HepG2 (cell line): ENCODE results near the gene RPS6KA2. TPM values are rescaled to one million over a fixed set of nuclear protein-coding genes. Genes with fewer than 3 reads are reported as not detected.

Source experiments
- BHLHE40 ChIP-seq: IDR thresholded peaks from 2 replicates; pipeline ENCODE4 v1.6.1; 2011; ENCODE audit warnings: low read length, improper control_type of control experiment
- GRHL1 ChIP-seq: sonication (generic); formaldehyde crosslinking; conservative IDR thresholded peaks from 2 replicates; pipeline ENCODE4 v1.8.0; 2022; ENCODE audit warnings: missing genetic modification reagents
- KMT2B ChIP-seq: IDR thresholded peaks from 2 replicates; pipeline ENCODE4 v1.6.1; 2016; ENCODE audit warnings: missing genetic modification reagents, missing compliant biosample characterization
- MAFK ChIP-seq, 2 experiments: IDR thresholded peaks in 1 of 2; conservative IDR thresholded peaks in 1 of 2; 2 replicates each; pipeline ENCODE4 v1.6.1; 2011; ENCODE audit warnings: improper control_type of control experiment in 2 of 2, low read length in 2 of 2
- TOE1 ChIP-seq: sonication (generic); formaldehyde crosslinking; IDR thresholded peaks from 2 replicates; pipeline ENCODE4 v1.4.0; 2020; ENCODE audit warnings: mild to moderate bottlenecking, missing genetic modification reagents
- ZHX1 ChIP-seq: sonication (generic); formaldehyde crosslinking; IDR thresholded peaks from 2 replicates; pipeline ENCODE4 v1.8.1; 2022; ENCODE audit warnings: low read depth, mild to moderate bottlenecking, missing genetic modification reagents
- polyA plus RNA-seq, 8 experiments: library from polyadenylated mRNA; depleted of rRNA in 3 of 8; stranded (reverse) in 7 of 8; unstranded in 1 of 8; fragments of >200 nt; fragmentation: Illumina TruSeq in 4 of 8; extraction: Trizol in 4 of 8; gene quantifications; 2 replicates each; pipeline versions ENCODE4 v1.2.1 to v1.2.3, GENCODE V29; 2011 to 2016; ENCODE audit warnings: low read depth in 4 of 8, missing spikeins in 1 of 8, mixed read lengths in 1 of 8; ENCODE audit not compliant: insufficient read depth in 1 of 8
- total RNA-seq, 5 experiments: library from RNA; depleted of rRNA; stranded (reverse); fragments of >200 nt; fragmentation: Illumina TruSeq; extraction: Trizol; gene quantifications; 2 replicates each; pipeline ENCODE4 v1.2.3, GENCODE V29; 2016; ENCODE audit warnings: low read depth in 1 of 5
- TF ChIP-seq, protein P1 (sequence below): sonication (generic); formaldehyde crosslinking; IDR thresholded peaks from 2 replicates; pipeline ENCODE4 v1.5.1; 2020; ENCODE audit warnings: mild to moderate bottlenecking, missing genetic modification reagents, borderline replicate concordance

The RPS6KA2 gene
- total and polyA plus RNA-seq, 2 of the 13 experiments (the other 11 are each of a cell fraction or from before 2014, with no cell fraction given): 0.22 to 0.38 TPM

- TF ChIP-seq ZHX1 (CRISPR knock-in tag) (no peak), KMT2B (CRISPR knock-in tag) (no peak), TOE1 (CRISPR knock-in tag) (no peak), GRHL1 (CRISPR knock-in tag) (no peak), MAFK (conservative IDR thresholded peaks at IDR 0.05 in 1 of 2, IDR thresholded peaks at IDR 0.05 in 1 of 2; ENCODE audit: low read length in 2 of 2) (no peak), BHLHE40 (no peak)
- TF ChIP-seq, protein P1, sequence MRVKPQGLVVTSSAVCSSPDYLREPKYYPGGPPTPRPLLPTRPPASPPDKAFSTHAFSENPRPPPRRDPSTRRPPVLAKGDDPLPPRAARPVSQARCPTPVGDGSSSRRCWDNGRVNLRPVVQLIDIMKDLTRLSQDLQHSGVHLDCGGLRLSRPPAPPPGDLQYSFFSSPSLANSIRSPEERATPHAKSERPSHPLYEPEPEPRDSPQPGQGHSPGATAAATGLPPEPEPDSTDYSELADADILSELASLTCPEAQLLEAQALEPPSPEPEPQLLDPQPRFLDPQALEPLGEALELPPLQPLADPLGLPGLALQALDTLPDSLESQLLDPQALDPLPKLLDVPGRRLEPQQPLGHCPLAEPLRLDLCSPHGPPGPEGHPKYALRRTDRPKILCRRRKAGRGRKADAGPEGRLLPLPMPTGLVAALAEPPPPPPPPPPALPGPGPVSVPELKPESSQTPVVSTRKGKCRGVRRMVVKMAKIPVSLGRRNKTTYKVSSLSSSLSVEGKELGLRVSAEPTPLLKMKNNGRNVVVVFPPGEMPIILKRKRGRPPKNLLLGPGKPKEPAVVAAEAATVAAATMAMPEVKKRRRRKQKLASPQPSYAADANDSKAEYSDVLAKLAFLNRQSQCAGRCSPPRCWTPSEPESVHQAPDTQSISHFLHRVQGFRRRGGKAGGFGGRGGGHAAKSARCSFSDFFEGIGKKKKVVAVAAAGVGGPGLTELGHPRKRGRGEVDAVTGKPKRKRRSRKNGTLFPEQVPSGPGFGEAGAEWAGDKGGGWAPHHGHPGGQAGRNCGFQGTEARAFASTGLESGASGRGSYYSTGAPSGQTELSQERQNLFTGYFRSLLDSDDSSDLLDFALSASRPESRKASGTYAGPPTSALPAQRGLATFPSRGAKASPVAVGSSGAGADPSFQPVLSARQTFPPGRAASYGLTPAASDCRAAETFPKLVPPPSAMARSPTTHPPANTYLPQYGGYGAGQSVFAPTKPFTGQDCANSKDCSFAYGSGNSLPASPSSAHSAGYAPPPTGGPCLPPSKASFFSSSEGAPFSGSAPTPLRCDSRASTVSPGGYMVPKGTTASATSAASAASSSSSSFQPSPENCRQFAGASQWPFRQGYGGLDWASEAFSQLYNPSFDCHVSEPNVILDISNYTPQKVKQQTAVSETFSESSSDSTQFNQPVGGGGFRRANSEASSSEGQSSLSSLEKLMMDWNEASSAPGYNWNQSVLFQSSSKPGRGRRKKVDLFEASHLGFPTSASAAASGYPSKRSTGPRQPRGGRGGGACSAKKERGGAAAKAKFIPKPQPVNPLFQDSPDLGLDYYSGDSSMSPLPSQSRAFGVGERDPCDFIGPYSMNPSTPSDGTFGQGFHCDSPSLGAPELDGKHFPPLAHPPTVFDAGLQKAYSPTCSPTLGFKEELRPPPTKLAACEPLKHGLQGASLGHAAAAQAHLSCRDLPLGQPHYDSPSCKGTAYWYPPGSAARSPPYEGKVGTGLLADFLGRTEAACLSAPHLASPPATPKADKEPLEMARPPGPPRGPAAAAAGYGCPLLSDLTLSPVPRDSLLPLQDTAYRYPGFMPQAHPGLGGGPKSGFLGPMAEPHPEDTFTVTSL (CRISPR knock-in tag): no peak
Observed at GRCh38 chr6:166601956-166602355, 25.1 kb downstream of the RPS6KA2 start (continued).
